Measurements from ENCODE around the gene NCBP2. TPM values are rescaled to one million over a fixed set of nuclear protein-coding genes. Genes with fewer than 3 reads are reported as not detected.

Gene NCBP2
- total RNA-seq, 1 donor from 2014 or later, result 79.9 TPM

- H3K27me3 Mint-ChIP-seq, result no peaks in the 10 kb centered on the region
- no peak overlapping the region for H3K4me3 Mint-ChIP-seq (ENCODE audit: low read depth)
- no peak for DNase-seq (ENCODE audit: low spot score, unreplicated experiment)
- peaks cover 17% of the 10 kb centered on the region for H3K4me1 Mint-ChIP-seq (ENCODE audit: low read depth)
- H3K27ac Mint-ChIP-seq, result peak overlapping the region; percentile 49
- peaks cover 23% of the 10 kb centered on the region for H3K36me3 Mint-ChIP-seq (ENCODE audit: insufficient read depth)
- H3K9me3 Mint-ChIP-seq (ENCODE audit: low read depth), result no peaks in the 10 kb centered on the region
- no peak for TF ChIP-seq CTCF (IDR thresholded peaks at IDR 0.05; ENCODE audit: unreplicated experiment)
Observed at GRCh38 chr3:196938124-196938523, 4.2 kb downstream of the NCBP2 start.

- TF ChIP-seq CTCF (IDR thresholded peaks at IDR 0.05; ENCODE audit: unreplicated experiment), result no peak
Observed at GRCh38 chr3:196936288-196936687, 6.0 kb downstream of the NCBP2 start.

GRCh38 chr3:196932600-196932999 lies 9.7 kb downstream of the NCBP2 start:
- Mint-ChIP-seq H3K27ac (no peak overlapping the region), H3K36me3 (ENCODE audit: insufficient read depth) (peaks cover 29% of the 10 kb centered on the region), H3K4me3 (ENCODE audit: low read depth) (no peak overlapping the region), H3K27me3 (no peaks in the 10 kb centered on the region), H3K4me1 (ENCODE audit: low read depth) (no peaks in the 10 kb centered on the region), H3K9me3 (ENCODE audit: low read depth) (no peaks in the 10 kb centered on the region)
- TF ChIP-seq CTCF (IDR thresholded peaks at IDR 0.05; ENCODE audit: unreplicated experiment), result no peak
- no peak for DNase-seq (ENCODE audit: low spot score, unreplicated experiment)

More at GRCh38 chr3:196936288-196936687, 6.0 kb downstream of the NCBP2 start:
- H3K4me1 Mint-ChIP-seq (ENCODE audit: low read depth), result peaks cover 7% of the 10 kb centered on the region
- H3K9me3 Mint-ChIP-seq (ENCODE audit: low read depth), result no peaks in the 10 kb centered on the region
- H3K36me3 Mint-ChIP-seq (ENCODE audit: insufficient read depth), result peaks cover 28% of the 10 kb centered on the region
- H3K4me3 Mint-ChIP-seq (ENCODE audit: low read depth), result no peak overlapping the region
- H3K27ac Mint-ChIP-seq, result no peak overlapping the region
- no peaks in the 10 kb centered on the region for H3K27me3 Mint-ChIP-seq
- DNase-seq (ENCODE audit: low spot score, unreplicated experiment), result no peak

- peaks cover 27% of the 10 kb centered on the region for H3K36me3 Mint-ChIP-seq (ENCODE audit: insufficient read depth)
- TF ChIP-seq CTCF (IDR thresholded peaks at IDR 0.05; ENCODE audit: unreplicated experiment), result no peak
- no peak overlapping the region for H3K4me3 Mint-ChIP-seq (ENCODE audit: low read depth)
Observed at GRCh38 chr3:196931828-196932587, 10.3 kb downstream of the NCBP2 start.

GRCh38 chr3:196931157-196931556 lies 11.2 kb downstream of the NCBP2 start:
- H3K9me3 Mint-ChIP-seq (ENCODE audit: low read depth), result no peaks in the 10 kb centered on the region

More at GRCh38 chr3:196931828-196932587, 10.3 kb downstream of the NCBP2 start:
- Mint-ChIP-seq H3K9me3 (ENCODE audit: low read depth) (no peaks in the 10 kb centered on the region), H3K27ac (no peak overlapping the region), H3K4me1 (ENCODE audit: low read depth) (no peaks in the 10 kb centered on the region), H3K27me3 (no peaks in the 10 kb centered on the region)
- DNase-seq (ENCODE audit: low spot score, unreplicated experiment), result no peak

More at GRCh38 chr3:196931157-196931556, 11.2 kb downstream of the NCBP2 start:
- H3K4me1 Mint-ChIP-seq (ENCODE audit: low read depth), result no peaks in the 10 kb centered on the region
- H3K27me3 Mint-ChIP-seq, result no peaks in the 10 kb centered on the region
- no peak for TF ChIP-seq CTCF (IDR thresholded peaks at IDR 0.05; ENCODE audit: unreplicated experiment)
- DNase-seq (ENCODE audit: low spot score, unreplicated experiment), result no peak
- no peak overlapping the region for H3K27ac Mint-ChIP-seq
- peaks cover 19% of the 10 kb centered on the region for H3K36me3 Mint-ChIP-seq (ENCODE audit: insufficient read depth)
- no peak overlapping the region for H3K4me3 Mint-ChIP-seq (ENCODE audit: low read depth)
